HL-60 (cell line): ENCODE data around the gene ARMH3.

Source experiments
- DNase-seq, 2 experiments: peaks; one replicate each; pipeline ENCODE4 v3.0.0-alpha.2; 2010 to 2020; ENCODE audit warnings: low read depth in 1 of 2, low spot score in 1 of 2
- H3K27ac ChIP-seq: fragments of 250-450 bp; sonication (Bioruptor Pico); replicated peaks from 2 replicates; pipeline ENCODE4 v1.5.1; 2020; ENCODE audit warnings: mild to moderate bottlenecking, moderate library complexity
- H3K27me3 ChIP-seq: fragments of 250-450 bp; sonication (Bioruptor Pico); 2 replicates; pipeline ENCODE4 v1.5.1; 2021; ENCODE audit warnings: mild to moderate bottlenecking, moderate library complexity; ENCODE audit not compliant: insufficient read depth, poor library complexity, severe bottlenecking
- H3K4me3 ChIP-seq: replicated peaks from 2 replicates; pipeline ENCODE4 v1.5.1; 2011; ENCODE audit warnings: mild to moderate bottlenecking, control low read depth, low read length; ENCODE audit not compliant: insufficient read depth
- CTCF ChIP-seq: IDR thresholded peaks from one replicate; pipeline ENCODE4 v1.5.1; 2011; ENCODE audit warnings: low read length, control low read depth, inconsistent platforms; ENCODE audit not compliant: insufficient read depth
- GABPA ChIP-seq: IDR thresholded peaks from 2 replicates; pipeline ENCODE4 v1.6.1; 2012; ENCODE audit warnings: low read depth
- POLR2AphosphoS5 ChIP-seq: IDR thresholded peaks from 2 replicates; pipeline ENCODE4 v1.6.1; 2012; ENCODE audit warnings: low read depth
- REST ChIP-seq: IDR thresholded peaks from 2 replicates; pipeline ENCODE4 v1.6.1; 2012; ENCODE audit warnings: low read depth; ENCODE audit not compliant: insufficient replicate concordance
- SPI1 ChIP-seq: IDR thresholded peaks from 2 replicates; pipeline ENCODE4 v1.6.1; 2012; ENCODE audit warnings: low read depth, mild to moderate bottlenecking, borderline replicate concordance

Gene ARMH3

GRCh38 chr10:101939729-101940128 lies 116.2 kb downstream of the ARMH3 start:
- no peak for TF ChIP-seq GABPA
- TF ChIP-seq POLR2AphosphoS5, result no peak
- TF ChIP-seq SPI1, result no peak
- TF ChIP-seq CTCF, result no peak
- TF ChIP-seq REST, result no peak
- no peaks in the 10 kb centered on the region for H3K27me3 ChIP-seq
- DNase-seq, result no peak
- no peak overlapping the region for H3K4me3 ChIP-seq
- no peak overlapping the region for H3K27ac ChIP-seq

- peak in 1 of 2 experiments; percentile 38 for DNase-seq
- TF ChIP-seq REST (no peak), POLR2AphosphoS5 (no peak), GABPA (no peak), SPI1 (no peak), CTCF (no peak)
- Histone ChIP-seq H3K4me3 (no peak overlapping the region), H3K27ac (no peak overlapping the region), H3K27me3 (no peaks in the 10 kb centered on the region)
Measured at GRCh38 chr10:101939008-101939648, 116.8 kb downstream of the ARMH3 start.

GRCh38 chr10:101938305-101939007 lies 117.5 kb downstream of the ARMH3 start:
- H3K4me3 ChIP-seq, result no peak overlapping the region
- H3K27me3 ChIP-seq, result no peaks in the 10 kb centered on the region
- TF ChIP-seq CTCF, result no peak
- peak; percentile 29; the same call in 1 of the 2 replicates for TF ChIP-seq SPI1
- H3K27ac ChIP-seq, result no peak overlapping the region
- no peak for DNase-seq

GRCh38 chr10:101935431-101935830 lies 120.5 kb downstream of the ARMH3 start:
- DNase-seq, result no peak
- Histone ChIP-seq H3K27me3 (no peaks in the 10 kb centered on the region), H3K27ac (no peak overlapping the region), H3K4me3 (no peak overlapping the region)
- no peak for TF ChIP-seq POLR2AphosphoS5
- TF ChIP-seq GABPA, result no peak
- no peak for TF ChIP-seq REST
- no peak for TF ChIP-seq SPI1
- TF ChIP-seq CTCF, result no peak
